Activated CD8-positive, alpha-beta memory T cell treated with anti-CD3 and anti-CD28 coated beads for 48 hours (primary cell): ENCODE measurements around the gene NUTM2E.
"Not testable (repeated sequence)": the region's sequence is repeated elsewhere in the genome, so short reads cannot be mapped to it uniquely, and the experiment has no call there.

Experiments
- DNase-seq, 3 experiments: peaks; one replicate each; pipeline ENCODE4 v3.0.0-alpha.2; 2020; ENCODE audit warnings: low read depth in 2 of 3, low spot score in 2 of 3

The NUTM2E gene

GRCh38 chr10:79826496-79827215 is at the start of gene NUTM2E:
Gene NUTM2E (plus strand): TSS chr10:79826739. CDS start chr10:79841741, 15,002 bp downstream.
- DNase-seq = peak; percentile 25 to 56 (median 47)

- DNase-seq = not testable (repeated sequence)
Observed at GRCh38 chr10:79777997-79778396, 48.5 kb upstream of the NUTM2E start.

- peak; percentile 3 to 37 (median 29) for DNase-seq
Observed at GRCh38 chr10:79779310-79779938, 47.1 kb upstream of the NUTM2E start.

GRCh38 chr10:79779992-79780391 is 46.5 kb upstream of the NUTM2E start:
- not testable (repeated sequence) for DNase-seq

GRCh38 chr10:79781584-79781983 is 45.0 kb upstream of the NUTM2E start:
- DNase-seq = not testable (repeated sequence)

GRCh38 chr10:79787455-79787952 is 39.0 kb upstream of the NUTM2E start:
- DNase-seq = not testable (repeated sequence)

GRCh38 chr10:79789351-79789750 is 37.2 kb upstream of the NUTM2E start:
- not testable (repeated sequence) for DNase-seq

GRCh38 chr10:79791906-79792517 is 34.5 kb upstream of the NUTM2E start:
- not testable (repeated sequence) for DNase-seq

GRCh38 chr10:79799337-79799736 is 27.2 kb upstream of the NUTM2E start:
- DNase-seq = not testable (repeated sequence)

- not testable (repeated sequence) for DNase-seq
Observed at GRCh38 chr10:79805857-79806256, 20.7 kb upstream of the NUTM2E start.

- DNase-seq = not testable (repeated sequence)
Observed at GRCh38 chr10:79811895-79812294, 14.6 kb upstream of the NUTM2E start.

- DNase-seq = not testable (repeated sequence)
Observed at GRCh38 chr10:79816290-79816689, 10.2 kb upstream of the NUTM2E start.

GRCh38 chr10:79823387-79823786 is 3.2 kb upstream of the NUTM2E start:
- not testable (repeated sequence) for DNase-seq

GRCh38 chr10:79825587-79826011 is 940 bp upstream of the NUTM2E start:
- not testable (repeated sequence) for DNase-seq

GRCh38 chr10:79826131-79826495 is 426 bp upstream of the NUTM2E start:
- peak in 1 of 3 experiments; percentile 18 for DNase-seq

- not testable (repeated sequence) for DNase-seq
Observed at GRCh38 chr10:79833833-79834232, 7.3 kb downstream of the NUTM2E start.

GRCh38 chr10:79835891-79836290 is 9.4 kb downstream of the NUTM2E start:
- not testable (repeated sequence) for DNase-seq

- DNase-seq = not testable (repeated sequence)
Observed at GRCh38 chr10:79836891-79837290, 10.4 kb downstream of the NUTM2E start.

- not testable (repeated sequence) for DNase-seq
Observed at GRCh38 chr10:79838441-79838840, 11.9 kb downstream of the NUTM2E start.

- not testable (repeated sequence) for DNase-seq
Observed at GRCh38 chr10:79853191-79853854, 26.8 kb downstream of the NUTM2E start.

- DNase-seq = not testable (repeated sequence)
Observed at GRCh38 chr10:79862269-79862668, 35.7 kb downstream of the NUTM2E start.
